Common myeloid progenitor, CD34-positive (primary cell): Measurements from ENCODE around the gene PRG2.
"Not testable (repeated sequence)": the region's sequence is repeated elsewhere in the genome, so short reads cannot be mapped to it uniquely, and the experiment has no call there.

Source experiments
- CTCF ChIA-PET: fragments of 350-600 bp; sonication (Branson Sonifier 250); formaldehyde crosslinking; loops from one replicate; lab custom pipeline; 2021; ENCODE audit warnings: antibody characterized with exemption; lab: Charles Lee
- POLR2A ChIA-PET: fragments of 350-600 bp; sonication (Branson Sonifier 250); formaldehyde crosslinking; loops from one replicate; lab custom pipeline; 2021; ENCODE audit warnings: antibody characterized with exemption; lab: Charles Lee
- DNase-seq, 3 donors: peaks; one replicate each; pipeline versions ENCODE4 v3.0.0 to v3.0.0-alpha.2; 2013
- H3K27ac ChIP-seq, 2 experiments: 1 replicate in 1 of 2; 2 replicates in 1 of 2; pipeline ENCODE4 v1.7.0; 2013; ENCODE audit warnings: inconsistent platforms in 2 of 2, low read length in 2 of 2, mild to moderate bottlenecking in 2 of 2, low read depth in 1 of 2, moderate library complexity in 1 of 2; ENCODE audit not compliant: severe bottlenecking in 2 of 2, insufficient read depth in 1 of 2, poor library complexity in 1 of 2
- H3K27me3 ChIP-seq, 5 experiments: replicated peaks in 2 of 5; 1 replicate in 3 of 5; 2 replicates in 2 of 5; pipeline versions ENCODE4 v1.6.1 to v1.7.0; 2013; ENCODE audit warnings: low read length in 4 of 5, mild to moderate bottlenecking in 2 of 5, moderate library complexity in 2 of 5, inconsistent platforms in 1 of 5; ENCODE audit not compliant: insufficient read depth in 5 of 5, control insufficient read depth in 4 of 5
- H3K36me3 ChIP-seq, 4 experiments: 1 replicate in 2 of 4; 2 replicates in 2 of 4; pipeline versions ENCODE4 v1.6.1 to v1.7.0; 2013; ENCODE audit warnings: low read length in 3 of 4, control low read depth in 1 of 4, mild to moderate bottlenecking in 1 of 4; ENCODE audit not compliant: control insufficient read depth in 4 of 4, insufficient read depth in 4 of 4
- H3K4me1 ChIP-seq, 4 experiments: 1 replicate in 3 of 4; 2 replicates in 1 of 4; pipeline versions ENCODE4 v1.6.1 to v1.7.1; 2013; ENCODE audit warnings: low read length in 3 of 4, mild to moderate bottlenecking in 3 of 4, control low read depth in 1 of 4, inconsistent platforms in 1 of 4, moderate library complexity in 1 of 4; ENCODE audit not compliant: control insufficient read depth in 4 of 4, insufficient read depth in 4 of 4; ENCODE audit errors: control extremely low read depth in 1 of 4
- H3K4me3 ChIP-seq, 7 experiments: 1 replicate in 4 of 7; 2 replicates in 3 of 7; pipeline versions ENCODE4 v1.5.1 to v1.7.0; 2013; ENCODE audit warnings: mild to moderate bottlenecking in 7 of 7, low read length in 6 of 7, moderate library complexity in 6 of 7, inconsistent platforms in 2 of 7, low read depth in 2 of 7, control low read depth in 1 of 7; ENCODE audit not compliant: insufficient read depth in 4 of 7, control insufficient read depth in 1 of 7; ENCODE audit errors: extremely low read depth in 1 of 7
- H3K9me3 ChIP-seq, 5 experiments: 1 replicate in 4 of 5; 2 replicates in 1 of 5; pipeline versions ENCODE4 v1.6.1 to v1.7.1; 2013; ENCODE audit warnings: low read length in 4 of 5, mild to moderate bottlenecking in 2 of 5, inconsistent platforms in 1 of 5, low read depth in 1 of 5, moderate library complexity in 1 of 5; ENCODE audit not compliant: control insufficient read depth in 4 of 5, insufficient read depth in 2 of 5; ENCODE audit errors: control extremely low read depth in 1 of 5
- WGBS: methylation state at CpG from one replicate; pipeline ENCODE4 v1.1.5; 2013; ENCODE audit not compliant: insufficient coverage; 5-methylcytosine and 5-hydroxymethylcytosine counted together

PRG2 gene

GRCh38 chr11:57405271-57405860 is 14.9 kb upstream of the PRG2 start:
- H3K4me1 ChIP-seq: peaks cover 4 to 49% (median 39%) of the 10 kb centered on the region in 4 experiments
- peaks cover 3 to 50% (median 25%) of the 10 kb centered on the region in 4 experiments for H3K36me3 ChIP-seq
- peak in 1 of 3 donors; percentile 13 for DNase-seq
- 100% methylated on average over 1 of the region's 4 CpGs for WGBS
- no peaks in the 10 kb centered on the region for H3K9me3 ChIP-seq
- ChIA-PET CTCF (interaction anchor here (1.1 to 2.6 kb wide), 4 partner anchors 10 to 69 kb away, joined by 3 to 20 read pairs (median 6); no protein-coding TSS in a partner anchor), POLR2A (no interaction called here)
- no peaks in the 10 kb centered on the region for H3K27me3 ChIP-seq
- H3K27ac ChIP-seq: no peak overlapping the region
- no peak overlapping the region for H3K4me3 ChIP-seq

GRCh38 chr11:57403802-57404147 is 13.3 kb upstream of the PRG2 start:
- ChIA-PET POLR2A (no interaction called here), CTCF (no interaction called here)
- DNase-seq: no peak
- H3K4me3 ChIP-seq: no peak overlapping the region
- H3K27ac ChIP-seq: no peak overlapping the region
- H3K36me3 ChIP-seq: peaks cover 0 to 34% (median 14%) of the 10 kb centered on the region in 4 experiments
- no peaks in the 10 kb centered on the region for H3K9me3 ChIP-seq
- no peaks in the 10 kb centered on the region for H3K27me3 ChIP-seq
- WGBS: 83% methylated on average over 2 of the region's 2 CpGs
- H3K4me1 ChIP-seq: peaks cover 4 to 34% (median 27%) of the 10 kb centered on the region in 4 experiments

- DNase-seq: peak in 1 of 3 donors; percentile 17
- 100% methylated on average over 1 of the region's 6 CpGs for WGBS
- Histone ChIP-seq H3K4me1 (peaks cover 4 to 28% (median 22%) of the 10 kb centered on the region in 4 experiments), H3K36me3 (peaks cover 0 to 28% (median 11%) of the 10 kb centered on the region in 4 experiments)
- H3K9me3 ChIP-seq, H3K27ac ChIP-seq, POLR2A ChIA-PET, H3K4me3 ChIP-seq, H3K27me3 ChIP-seq: not testable (repeated sequence)
- CTCF ChIA-PET: interaction anchor here (1.0 to 1.3 kb wide), 3 partner anchors 10 to 14 kb away, joined by 3 to 4 read pairs (median 4); no protein-coding TSS in a partner anchor
These were observed 12.8 kb upstream of the PRG2 start for GRCh38 chr11:57403003-57403801.

- no peak overlapping the region for H3K4me3 ChIP-seq
- H3K36me3 ChIP-seq: peaks cover 0 to 20% (median 4%) of the 10 kb centered on the region in 4 experiments
- CTCF ChIA-PET: interaction anchor here (1.0 to 1.5 kb wide), 5 partner anchors 9 to 54 kb away, joined by 3 to 5 read pairs (median 4); no protein-coding TSS in a partner anchor
- POLR2A ChIA-PET: no interaction called here
- no peaks in the 10 kb centered on the region for H3K9me3 ChIP-seq
- H3K4me1 ChIP-seq: peaks cover 4 to 31% (median 19%) of the 10 kb centered on the region in 4 experiments
- no peaks in the 10 kb centered on the region for H3K27me3 ChIP-seq
- 92% methylated on average over 2 of the region's 6 CpGs for WGBS
- peak in 1 of 3 donors; percentile 39 for DNase-seq
- H3K27ac ChIP-seq: no peak overlapping the region
These were observed 11.9 kb upstream of the PRG2 start for GRCh38 chr11:57402188-57403002.

- WGBS: 100% methylated on average over 1 of the region's 4 CpGs
- no peak for DNase-seq
- Histone ChIP-seq H3K4me3 (no peak overlapping the region), H3K27me3 (no peaks in the 10 kb centered on the region), H3K27ac (no peak overlapping the region), H3K4me1 (peaks cover 0 to 22% (median 1%) of the 10 kb centered on the region in 4 experiments), H3K36me3 (peaks cover 0 to 2% (median 0%) of the 10 kb centered on the region in 4 experiments), H3K9me3 (no peaks in the 10 kb centered on the region)
- CTCF ChIA-PET: interaction anchor here (0.9 to 2.0 kb wide), 5 partner anchors 8 to 42 kb away, joined by 3 to 8 read pairs (median 4); partner anchors contain the start of gene PRG3
- POLR2A ChIA-PET: no interaction called here
These were observed 9.6 kb upstream of the PRG2 start for GRCh38 chr11:57399972-57400578.

- H3K9me3 ChIP-seq: no peaks in the 10 kb centered on the region
- H3K4me1 ChIP-seq: peaks cover 0 to 22% (median 1%) of the 10 kb centered on the region in 4 experiments
- H3K4me3 ChIP-seq: no peak overlapping the region
- ChIA-PET POLR2A (no interaction called here), CTCF (interaction anchor here (0.6 to 2.0 kb wide), 5 partner anchors 11 to 41 kb away, joined by 3 to 8 read pairs (median 3); partner anchors contain the start of gene PRG3)
- H3K27me3 ChIP-seq: no peaks in the 10 kb centered on the region
- H3K36me3 ChIP-seq: no peaks in the 10 kb centered on the region
- whole genome bisulfite sequencing: 80% methylated on average over 1 of the region's 5 CpGs
- no peak overlapping the region for H3K27ac ChIP-seq
- no peak for DNase-seq
These were observed 8.8 kb upstream of the PRG2 start for GRCh38 chr11:57399221-57399620.
